ENCODE results near the gene SLC36A1.

Gene SLC36A1

GRCh38 chr5:151528153-151528552, 80.8 kb downstream of the SLC36A1 start:
- H3K36me3 ChIP-seq (ENCODE audit: control insufficient read depth, insufficient read depth, low read length), result no peaks in the 10 kb centered on the region; the same call in 1 of the 2 replicates
- DNase-seq (ENCODE audit: low read depth, low spot score), result no peak

GRCh38 chr5:151528996-151529395, 81.6 kb downstream of the SLC36A1 start:
- Histone ChIP-seq H3K36me3 (ENCODE audit: control insufficient read depth, insufficient read depth, low read length) (no peaks in the 10 kb centered on the region; the same call in 1 of the 2 replicates), H3K27me3 (ENCODE audit: control insufficient read depth, insufficient read depth, low read length) (no peaks in the 10 kb centered on the region), H3K4me3 (ENCODE audit: low read length) (no peak overlapping the region), H3K9me3 (ENCODE audit: control insufficient read depth, insufficient read depth, low read length) (no peaks in the 10 kb centered on the region), H3K4me1 (ENCODE audit: control insufficient read depth, insufficient read depth, low read length) (no peaks in the 10 kb centered on the region; the same call in 1 of the 2 replicates), H3K27ac (ENCODE audit: low read length) (no peak overlapping the region)
- no CpG with 5 or more reads among the region's 7 CpGs for WGBS (ENCODE audit: insufficient coverage, insufficient read length)
- no peak for DNase-seq (ENCODE audit: low read depth, low spot score)

More at GRCh38 chr5:151528153-151528552, 80.8 kb downstream of the SLC36A1 start:
- Histone ChIP-seq H3K4me3 (ENCODE audit: low read length) (no peak overlapping the region), H3K4me1 (ENCODE audit: control insufficient read depth, insufficient read depth, low read length) (no peaks in the 10 kb centered on the region; the same call in 1 of the 2 replicates), H3K27ac (ENCODE audit: low read length) (no peak overlapping the region), H3K27me3 (ENCODE audit: control insufficient read depth, insufficient read depth, low read length) (no peaks in the 10 kb centered on the region), H3K9me3 (ENCODE audit: control insufficient read depth, insufficient read depth, low read length) (no peaks in the 10 kb centered on the region)
- whole genome bisulfite sequencing (ENCODE audit: insufficient coverage, insufficient read length), result no CpG with 5 or more reads among the region's 2 CpGs

- no peaks in the 10 kb centered on the region; the same call in 1 of the 2 replicates for H3K36me3 ChIP-seq (ENCODE audit: control insufficient read depth, insufficient read depth, low read length)
- DNase-seq (ENCODE audit: low read depth, low spot score), result no peak
- no peaks in the 10 kb centered on the region for H3K9me3 ChIP-seq (ENCODE audit: control insufficient read depth, insufficient read depth, low read length)
- no peak overlapping the region for H3K27ac ChIP-seq (ENCODE audit: low read length)
- H3K4me3 ChIP-seq (ENCODE audit: low read length), result no peak overlapping the region
- H3K27me3 ChIP-seq (ENCODE audit: control insufficient read depth, insufficient read depth, low read length), result no peaks in the 10 kb centered on the region
- H3K4me1 ChIP-seq (ENCODE audit: control insufficient read depth, insufficient read depth, low read length), result no peaks in the 10 kb centered on the region; the same call in 1 of the 2 replicates
- no CpG with 5 or more reads among the region's 30 CpGs for WGBS (ENCODE audit: insufficient coverage, insufficient read length)
Observed at GRCh38 chr5:151531581-151531980, 84.2 kb downstream of the SLC36A1 start.

- no peak overlapping the region for H3K27ac ChIP-seq (ENCODE audit: low read length)
- DNase-seq (ENCODE audit: low read depth, low spot score), result no peak
- no peaks in the 10 kb centered on the region; the same call in 1 of the 2 replicates for H3K36me3 ChIP-seq (ENCODE audit: control insufficient read depth, insufficient read depth, low read length)
- H3K9me3 ChIP-seq (ENCODE audit: control insufficient read depth, insufficient read depth, low read length), result no peaks in the 10 kb centered on the region
- no peaks in the 10 kb centered on the region; the same call in 1 of the 2 replicates for H3K4me1 ChIP-seq (ENCODE audit: control insufficient read depth, insufficient read depth, low read length)
- no CpG with 5 or more reads among the region's 4 CpGs for WGBS (ENCODE audit: insufficient coverage, insufficient read length)
- H3K4me3 ChIP-seq (ENCODE audit: low read length), result no peak overlapping the region
- no peaks in the 10 kb centered on the region for H3K27me3 ChIP-seq (ENCODE audit: control insufficient read depth, insufficient read depth, low read length)
Observed at GRCh38 chr5:151532416-151532815, 85.0 kb downstream of the SLC36A1 start.

GRCh38 chr5:151534350-151534749, 86.9 kb downstream of the SLC36A1 start:
- no peaks in the 10 kb centered on the region for H3K36me3 ChIP-seq (ENCODE audit: control insufficient read depth, insufficient read depth, low read length)
- WGBS (ENCODE audit: insufficient coverage, insufficient read length), result no CpG with 5 or more reads among the region's 11 CpGs
- no peaks in the 10 kb centered on the region for H3K9me3 ChIP-seq (ENCODE audit: control insufficient read depth, insufficient read depth, low read length)
- no peak for DNase-seq (ENCODE audit: low read depth, low spot score)
- no peak overlapping the region for H3K4me3 ChIP-seq (ENCODE audit: low read length)
- no peaks in the 10 kb centered on the region for H3K27me3 ChIP-seq (ENCODE audit: control insufficient read depth, insufficient read depth, low read length)
- H3K4me1 ChIP-seq (ENCODE audit: control insufficient read depth, insufficient read depth, low read length), result no peaks in the 10 kb centered on the region; the same call in 1 of the 2 replicates
- H3K27ac ChIP-seq (ENCODE audit: low read length), result no peak overlapping the region

GRCh38 chr5:151537044-151537443, 89.6 kb downstream of the SLC36A1 start:
- Histone ChIP-seq H3K27me3 (ENCODE audit: control insufficient read depth, insufficient read depth, low read length) (no peaks in the 10 kb centered on the region; the same call in 1 of the 2 replicates), H3K27ac (ENCODE audit: low read length) (no peak overlapping the region), H3K4me3 (ENCODE audit: low read length) (no peak overlapping the region), H3K4me1 (ENCODE audit: control insufficient read depth, insufficient read depth, low read length) (no peaks in the 10 kb centered on the region), H3K36me3 (ENCODE audit: control insufficient read depth, insufficient read depth, low read length) (no peaks in the 10 kb centered on the region), H3K9me3 (ENCODE audit: control insufficient read depth, insufficient read depth, low read length) (no peaks in the 10 kb centered on the region)
- no peak for DNase-seq (ENCODE audit: low read depth, low spot score)
- WGBS (ENCODE audit: insufficient coverage, insufficient read length), result 100% methylated on average over 1 of the region's 4 CpGs

- WGBS (ENCODE audit: insufficient coverage, insufficient read length), result no CpG with 5 or more reads among the region's 2 CpGs
- Histone ChIP-seq H3K27ac (ENCODE audit: low read length) (no peak overlapping the region), H3K36me3 (ENCODE audit: control insufficient read depth, insufficient read depth, low read length) (no peaks in the 10 kb centered on the region), H3K4me3 (ENCODE audit: low read length) (no peak overlapping the region), H3K27me3 (ENCODE audit: control insufficient read depth, insufficient read depth, low read length) (no peaks in the 10 kb centered on the region; the same call in 1 of the 2 replicates), H3K4me1 (ENCODE audit: control insufficient read depth, insufficient read depth, low read length) (no peaks in the 10 kb centered on the region), H3K9me3 (ENCODE audit: control insufficient read depth, insufficient read depth, low read length) (no peaks in the 10 kb centered on the region)
- DNase-seq (ENCODE audit: low read depth, low spot score), result no peak
Observed at GRCh38 chr5:151541571-151541970, 94.2 kb downstream of the SLC36A1 start.

All from iPS DF 6.9 (cell line).